Panc1 (cell line): Measurements from ENCODE around the gene TTF2. TPM values are rescaled to one million over a fixed set of nuclear protein-coding genes. Genes with fewer than 3 reads are reported as not detected.

Experiments
- ATAC-seq: fragments of 200-7000 bp; cut with Tn5 transposase; 2 replicates; pipeline ENCODE4 v1.9.1; 2020; ENCODE audit warnings: mild to moderate bottlenecking, moderate library complexity
- BruUV-seq: library from RNA; stranded (reverse); fragments of 400-500 nt; replicated peaks from 2 replicates; lab custom pipeline; 2021; lab: Mats Ljungman, UMichigan
- CTCF ChIA-PET: fragments of 300-600 bp; sonication (Branson Sonifier 250); formaldehyde crosslinking; loops from one replicate; lab custom pipeline; 2022; ENCODE audit warnings: antibody characterized with exemption; lab: Charles Lee
- POLR2A ChIA-PET: fragments of 300-600 bp; sonication (Branson Sonifier 250); formaldehyde crosslinking; loops from one replicate; lab custom pipeline; 2022; ENCODE audit warnings: antibody characterized with exemption; lab: Charles Lee
- DNase-seq: peaks from one replicate; pipeline ENCODE4 v3.0.0-alpha.2; 2010; ENCODE audit warnings: low read depth, low spot score
- H3K27ac ChIP-seq: 2 replicates; pipeline ENCODE4 v1.5.1; 2011; ENCODE audit warnings: mild to moderate bottlenecking, low read length, inconsistent platforms
- H3K27me3 ChIP-seq: fragments of 200-500 bp; sonication (Bioruptor generic); 2 replicates; pipeline ENCODE4 v1.6.0; 2014; ENCODE audit warnings: low read length, inconsistent platforms; ENCODE audit not compliant: control insufficient read depth, insufficient read depth
- H3K36me3 ChIP-seq: fragments of 200-500 bp; sonication (Bioruptor generic); 2 replicates; pipeline ENCODE4 v1.5.1; 2014; ENCODE audit warnings: inconsistent platforms, mild to moderate bottlenecking, low read length, moderate library complexity; ENCODE audit not compliant: control insufficient read depth, insufficient read depth
- H3K4me1 ChIP-seq: 2 replicates; pipeline ENCODE4 v1.5.1; 2011; ENCODE audit warnings: inconsistent platforms, mild to moderate bottlenecking, low read length, moderate library complexity; ENCODE audit not compliant: control insufficient read depth, insufficient read depth
- H3K4me3 ChIP-seq, 2 experiments: 2 replicates each; pipeline ENCODE4 v1.5.1; 2011 to 2012; ENCODE audit warnings: low read depth in 2 of 2, low read length in 2 of 2, mild to moderate bottlenecking in 2 of 2, inconsistent platforms in 1 of 2, moderate library complexity in 1 of 2
- H3K9me3 ChIP-seq: fragments of 200-500 bp; sonication (Bioruptor generic); 2 replicates; pipeline ENCODE4 v1.5.1; 2014; ENCODE audit warnings: low read depth, mild to moderate bottlenecking, inconsistent platforms, low read length, moderate library complexity; ENCODE audit not compliant: control insufficient read depth, insufficient read depth
- CTCF ChIP-seq: fragments of 450-650 bp; IDR thresholded peaks from 2 replicates; pipeline ENCODE4 v1.5.1; 2017; ENCODE audit warnings: mild to moderate bottlenecking
- POLR2AphosphoS5 ChIP-seq: IDR thresholded peaks from 2 replicates; pipeline ENCODE4 v1.6.1; 2012; ENCODE audit warnings: mild to moderate bottlenecking, low read depth, low read length, moderate library complexity
- SIN3A ChIP-seq: IDR thresholded peaks from 2 replicates; pipeline ENCODE4 v1.6.1; 2012; ENCODE audit warnings: low read depth, mild to moderate bottlenecking, low read length, moderate library complexity, borderline replicate concordance; ENCODE audit not compliant: insufficient read depth
- TCF7L2 ChIP-seq: IDR thresholded peaks from 2 replicates; pipeline ENCODE4 v1.6.1; 2011; ENCODE audit warnings: mild to moderate bottlenecking, low read depth, low read length, inconsistent platforms
- in situ Hi-C: cut with HindIII; loops from 2 replicates; pipeline ENCODE4 v1.10.0; 2016; ENCODE audit warnings: low sequenced_read_pairs, low pct_unique_long_range_greater_than_20kb
- intact Hi-C: fragments of 100-400 bp; cut with micrococcal nuclease; formaldehyde crosslinking; loops from one replicate; pipeline ENCODE4 v1.10.0; 2022; ENCODE audit not compliant: unreplicated experiment
- total RNA-seq: library from RNA; stranded (reverse); gene quantifications from one replicate; pipeline ENCODE4 v1.2.1, GENCODE V29; 2021; ENCODE audit not compliant: unreplicated experiment
- TF ChIP-seq, protein P1 (sequence below), 2 experiments: IDR thresholded peaks; 2 replicates each; pipeline ENCODE4 v1.6.1; 2011 to 2012; ENCODE audit warnings: low read depth in 2 of 2, control low read depth in 1 of 2, low read length in 1 of 2, mild to moderate bottlenecking in 1 of 2, moderate library complexity in 1 of 2; ENCODE audit not compliant: insufficient read depth in 1 of 2

TTF2 gene
- total RNA-seq, 1 experiment from 2014 or later = 32.7 TPM

GRCh38 chr1:117120774-117121588 is 60.9 kb downstream of the TTF2 start:
- no peaks in the 10 kb centered on the region for H3K4me1 ChIP-seq
- TF ChIP-seq POLR2AphosphoS5 (no peak), SIN3A (no peak), CTCF (no peak), TCF7L2 (no peak)
- TF ChIP-seq, protein P1, sequence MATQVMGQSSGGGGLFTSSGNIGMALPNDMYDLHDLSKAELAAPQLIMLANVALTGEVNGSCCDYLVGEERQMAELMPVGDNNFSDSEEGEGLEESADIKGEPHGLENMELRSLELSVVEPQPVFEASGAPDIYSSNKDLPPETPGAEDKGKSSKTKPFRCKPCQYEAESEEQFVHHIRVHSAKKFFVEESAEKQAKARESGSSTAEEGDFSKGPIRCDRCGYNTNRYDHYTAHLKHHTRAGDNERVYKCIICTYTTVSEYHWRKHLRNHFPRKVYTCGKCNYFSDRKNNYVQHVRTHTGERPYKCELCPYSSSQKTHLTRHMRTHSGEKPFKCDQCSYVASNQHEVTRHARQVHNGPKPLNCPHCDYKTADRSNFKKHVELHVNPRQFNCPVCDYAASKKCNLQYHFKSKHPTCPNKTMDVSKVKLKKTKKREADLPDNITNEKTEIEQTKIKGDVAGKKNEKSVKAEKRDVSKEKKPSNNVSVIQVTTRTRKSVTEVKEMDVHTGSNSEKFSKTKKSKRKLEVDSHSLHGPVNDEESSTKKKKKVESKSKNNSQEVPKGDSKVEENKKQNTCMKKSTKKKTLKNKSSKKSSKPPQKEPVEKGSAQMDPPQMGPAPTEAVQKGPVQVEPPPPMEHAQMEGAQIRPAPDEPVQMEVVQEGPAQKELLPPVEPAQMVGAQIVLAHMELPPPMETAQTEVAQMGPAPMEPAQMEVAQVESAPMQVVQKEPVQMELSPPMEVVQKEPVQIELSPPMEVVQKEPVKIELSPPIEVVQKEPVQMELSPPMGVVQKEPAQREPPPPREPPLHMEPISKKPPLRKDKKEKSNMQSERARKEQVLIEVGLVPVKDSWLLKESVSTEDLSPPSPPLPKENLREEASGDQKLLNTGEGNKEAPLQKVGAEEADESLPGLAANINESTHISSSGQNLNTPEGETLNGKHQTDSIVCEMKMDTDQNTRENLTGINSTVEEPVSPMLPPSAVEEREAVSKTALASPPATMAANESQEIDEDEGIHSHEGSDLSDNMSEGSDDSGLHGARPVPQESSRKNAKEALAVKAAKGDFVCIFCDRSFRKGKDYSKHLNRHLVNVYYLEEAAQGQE (IDR thresholded peaks at IDR 0.05; ENCODE audit: insufficient read depth in 1 of 2, low read depth in 2 of 2, low read length in 1 of 2) = no peak
- peak overlapping the region; percentile 60 to 74 for H3K4me3 ChIP-seq
- ChIA-PET CTCF (no interaction called here), POLR2A (no interaction called here)
- no peaks in the 10 kb centered on the region for H3K9me3 ChIP-seq
- no peaks in the 10 kb centered on the region for H3K36me3 ChIP-seq
- BruUV-seq = no TSS peak
- peak overlapping the region; percentile 73; the same call in 1 of the 2 replicates for H3K27ac ChIP-seq
- peak; percentile 50 for ATAC-seq
- in situ Hi-C loops = no loop called here
- DNase-seq = no peak
- peaks cover 2% of the 10 kb centered on the region; the same call in 1 of the 2 replicates for H3K27me3 ChIP-seq
- intact Hi-C loops = no loop called here

DNA sequence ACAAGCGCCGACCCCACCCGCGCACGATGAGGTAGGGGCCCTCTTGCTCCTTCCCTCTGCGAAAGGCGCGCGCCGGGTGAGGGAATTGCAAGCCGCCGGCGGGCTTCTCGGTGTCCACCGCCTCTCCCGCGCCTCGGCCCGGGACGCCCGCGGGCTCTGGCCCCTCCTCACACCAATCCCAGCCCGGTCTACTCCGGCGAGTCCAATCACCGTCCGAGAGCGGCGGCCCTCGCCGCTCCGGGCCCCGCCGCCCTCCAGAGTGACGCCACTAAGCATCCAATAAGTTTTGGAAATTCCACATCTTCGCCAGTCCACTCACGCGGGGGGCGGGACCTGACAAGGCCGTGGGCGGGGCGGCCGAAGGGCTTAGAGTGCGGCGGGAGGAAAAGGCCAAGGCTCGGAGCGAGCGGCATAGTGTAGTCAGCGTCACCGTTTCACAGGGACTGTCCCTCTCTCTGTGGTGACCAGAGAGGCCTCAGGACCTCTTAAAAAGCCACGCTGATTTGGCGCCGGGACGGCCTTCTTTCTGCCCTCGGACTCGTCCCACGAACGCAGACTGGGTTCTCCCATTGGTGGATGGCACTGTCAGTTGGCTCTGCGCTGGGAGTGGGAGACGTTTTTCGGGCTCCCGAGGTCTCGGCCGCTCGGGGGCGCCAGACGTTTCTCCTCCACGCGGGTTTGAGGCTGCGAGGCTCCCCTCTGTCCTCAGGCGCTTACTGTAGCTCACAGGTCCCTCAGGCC is 61.6 kb downstream of the TTF2 start, which contains the start of gene TRIM45:
TRIM45 (minus strand) TSS at position 161 of the 741 bp plus-strand sequence. CDS start 548 bp downstream, outside the sequence.
- DNase-seq (peak; percentile 71), ATAC-seq (peak; percentile 98)
- intact Hi-C loops (no loop called here), in situ Hi-C loops (no loop called here)
- BruUV-seq = no TSS peak
- peak within 1 kb of the TSS; percentile 86 for H3K27ac ChIP-seq
- ChIA-PET POLR2A (no interaction called here), CTCF (no interaction called here)
- H3K4me1 ChIP-seq = no peaks in the 10 kb centered on the region
- peak; percentile 84 for TF ChIP-seq CTCF
- TF ChIP-seq, protein P1 (IDR thresholded peaks at IDR 0.05; ENCODE audit: insufficient read depth in 1 of 2, low read depth in 2 of 2, low read length in 1 of 2) = no peak
- H3K9me3 ChIP-seq = no peaks in the 10 kb centered on the region
- H3K36me3 ChIP-seq = no peaks in the 10 kb centered on the region
- peaks cover 2% of the 10 kb centered on the region; the same call in 1 of the 2 replicates for H3K27me3 ChIP-seq
- H3K4me3 ChIP-seq = peak within 1 kb of the TSS; percentile 60 to 74
